ENCODE results near the gene GLRX5.

GRCh38 chr14:95577067-95577800 lies 42.4 kb downstream of the GLRX5 start:
- TF ChIP-seq CTCF (IDR thresholded peaks at IDR 0.05) (no peak), POLR2AphosphoS5 (IDR thresholded peaks at IDR 0.05) (no peak), POLR2A (IDR thresholded peaks at IDR 0.05) (no peak)
